Measurements from ENCODE around the gene POGLUT2. TPM values are rescaled to one million over a fixed set of nuclear protein-coding genes. Genes with fewer than 3 reads are reported as not detected.

Gene POGLUT2
- total RNA-seq, 2 experiments from 2014 or later: not detected

DNA sequence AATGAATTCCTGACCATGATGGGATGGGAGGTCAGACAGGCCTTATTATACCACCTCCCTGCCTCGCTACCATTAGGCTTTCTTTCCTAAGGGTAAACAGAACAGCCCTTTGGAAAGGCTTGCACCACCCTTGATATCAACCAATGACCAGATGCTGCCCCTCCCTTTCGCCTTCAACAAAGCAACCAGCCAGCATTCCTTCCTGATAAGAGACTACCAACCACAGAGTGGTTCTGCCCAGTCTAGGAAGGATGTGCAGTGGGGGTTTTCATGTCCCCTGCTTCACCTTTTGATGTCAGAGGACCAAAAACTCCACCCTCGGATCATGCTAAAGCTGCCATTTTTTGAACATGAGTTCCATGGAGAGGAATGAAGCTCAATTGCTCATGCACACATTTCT lies 46.9 kb downstream of the POGLUT2 start:
- no peak overlapping the region for H3K4me3 ChIP-seq (ENCODE audit: low read length)
- TF ChIP-seq, protein P1, sequence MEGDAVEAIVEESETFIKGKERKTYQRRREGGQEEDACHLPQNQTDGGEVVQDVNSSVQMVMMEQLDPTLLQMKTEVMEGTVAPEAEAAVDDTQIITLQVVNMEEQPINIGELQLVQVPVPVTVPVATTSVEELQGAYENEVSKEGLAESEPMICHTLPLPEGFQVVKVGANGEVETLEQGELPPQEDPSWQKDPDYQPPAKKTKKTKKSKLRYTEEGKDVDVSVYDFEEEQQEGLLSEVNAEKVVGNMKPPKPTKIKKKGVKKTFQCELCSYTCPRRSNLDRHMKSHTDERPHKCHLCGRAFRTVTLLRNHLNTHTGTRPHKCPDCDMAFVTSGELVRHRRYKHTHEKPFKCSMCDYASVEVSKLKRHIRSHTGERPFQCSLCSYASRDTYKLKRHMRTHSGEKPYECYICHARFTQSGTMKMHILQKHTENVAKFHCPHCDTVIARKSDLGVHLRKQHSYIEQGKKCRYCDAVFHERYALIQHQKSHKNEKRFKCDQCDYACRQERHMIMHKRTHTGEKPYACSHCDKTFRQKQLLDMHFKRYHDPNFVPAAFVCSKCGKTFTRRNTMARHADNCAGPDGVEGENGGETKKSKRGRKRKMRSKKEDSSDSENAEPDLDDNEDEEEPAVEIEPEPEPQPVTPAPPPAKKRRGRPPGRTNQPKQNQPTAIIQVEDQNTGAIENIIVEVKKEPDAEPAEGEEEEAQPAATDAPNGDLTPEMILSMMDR (IDR thresholded peaks at IDR 0.05): no peak
- Mint-ChIP-seq H3K27me3 (peaks cover 31% of the 10 kb centered on the region), H3K27ac (no peak overlapping the region), H3K4me1 (ENCODE audit: low read depth) (no peaks in the 10 kb centered on the region), H3K9me3 (no peaks in the 10 kb centered on the region), H3K36me3 (ENCODE audit: low read depth) (no peaks in the 10 kb centered on the region), H3K4me3 (no peak overlapping the region)
- ATAC-seq (ENCODE audit: poor library complexity): no peak
- POLR2A ChIA-PET: interaction anchor here (0.8 kb wide), 1 partner anchor 10 kb away, joined by 3 read pairs; no protein-coding TSS in a partner anchor
- H3K4me1 ChIP-seq (ENCODE audit: insufficient read depth, low read length): no peaks in the 10 kb centered on the region
- H3K9me3 ChIP-seq (ENCODE audit: control insufficient read depth in 1 of 2, insufficient read depth in 1 of 2, low read length in 2 of 2): no peaks in the 10 kb centered on the region
- H3K27ac ChIP-seq (ENCODE audit: low read depth in 1 of 2, low read length in 2 of 2): no peak overlapping the region
- no peak for DNase-seq
- CTCF ChIA-PET: no interaction called here
- no peaks in the 10 kb centered on the region for H3K27me3 ChIP-seq (ENCODE audit: control insufficient read depth in 1 of 2, insufficient read depth in 2 of 2, low read length in 2 of 2)
- H3K36me3 ChIP-seq (ENCODE audit: insufficient read depth, low read length): no peaks in the 10 kb centered on the region
- intact Hi-C loops (cut with DNase I, micrococcal nuclease): no loop called here

DNA sequence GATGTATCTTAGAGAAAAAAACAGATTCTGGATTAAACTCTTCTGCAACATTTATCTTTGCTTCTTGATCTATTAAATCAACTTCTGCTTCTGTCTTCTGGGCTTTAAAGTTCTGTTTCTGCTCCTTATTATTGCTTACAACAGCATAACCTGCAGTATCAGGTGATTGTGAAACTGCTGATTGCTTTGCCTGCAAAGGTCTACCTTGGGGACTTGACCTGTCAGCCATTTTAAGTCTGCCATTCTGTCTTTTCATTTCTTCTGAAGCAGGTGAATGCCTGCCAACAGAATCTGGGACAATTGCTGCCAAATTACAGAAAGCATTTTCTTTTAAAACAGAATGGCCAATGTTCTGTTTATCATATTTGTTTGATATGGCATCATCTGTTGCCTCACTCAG lies 56.3 kb downstream of the POGLUT2 start:
- H3K27me3 Mint-ChIP-seq: peaks cover 30% of the 10 kb centered on the region
- Histone ChIP-seq H3K4me3 (ENCODE audit: low read length) (no peak overlapping the region), H3K4me1 (ENCODE audit: insufficient read depth, low read length) (no peaks in the 10 kb centered on the region), H3K27ac (ENCODE audit: low read depth in 1 of 2, low read length in 2 of 2) (no peak overlapping the region), H3K9me3 (ENCODE audit: control insufficient read depth in 1 of 2, insufficient read depth in 1 of 2, low read length in 2 of 2) (peaks cover 0 to 3% of the 10 kb centered on the region in 2 experiments), H3K36me3 (ENCODE audit: insufficient read depth, low read length) (no peaks in the 10 kb centered on the region), H3K27me3 (ENCODE audit: control insufficient read depth in 1 of 2, insufficient read depth in 2 of 2, low read length in 2 of 2) (peaks cover 7 to 11% of the 10 kb centered on the region in 2 experiments)
- TF ChIP-seq, protein P1 (IDR thresholded peaks at IDR 0.05): no peak
- no peaks in the 10 kb centered on the region for H3K4me1 Mint-ChIP-seq (ENCODE audit: low read depth)
- ChIA-PET POLR2A (interaction anchor here (0.7 to 0.8 kb wide), 2 partner anchors 9 to 184 kb away, joined by 3 read pairs; no protein-coding TSS in a partner anchor), CTCF (no interaction called here)
- H3K9me3 Mint-ChIP-seq: peaks cover 5% of the 10 kb centered on the region
- H3K36me3 Mint-ChIP-seq (ENCODE audit: low read depth): no peaks in the 10 kb centered on the region
- H3K4me3 Mint-ChIP-seq: no peak overlapping the region
- intact Hi-C loops (cut with DNase I, micrococcal nuclease): no loop called here
- no peak for ATAC-seq (ENCODE audit: poor library complexity)
- no peak overlapping the region for H3K27ac Mint-ChIP-seq
- DNase-seq: no peak

DNA sequence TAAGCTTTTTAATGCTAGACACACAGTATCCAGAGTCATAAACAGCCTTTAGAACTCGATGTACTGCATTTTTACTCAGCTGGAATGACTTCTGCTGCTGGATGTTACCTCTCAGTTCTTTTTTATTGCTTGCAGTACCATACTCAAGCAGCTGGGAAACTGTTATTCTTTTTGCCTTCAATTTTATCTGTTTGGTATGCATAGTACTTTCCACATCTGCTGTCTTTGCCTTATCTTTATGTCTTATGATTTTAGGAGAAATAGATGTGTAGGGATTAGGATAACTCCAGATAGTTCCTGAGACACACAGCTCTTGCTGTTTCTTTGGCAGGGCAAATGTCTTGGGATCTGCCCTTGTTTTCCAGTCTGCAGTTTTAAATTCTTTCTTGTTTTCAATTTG lies 56.7 kb downstream of the POGLUT2 start:
- no peak for DNase-seq
- H3K9me3 ChIP-seq (ENCODE audit: control insufficient read depth in 1 of 2, insufficient read depth in 1 of 2, low read length in 2 of 2): peaks cover 0 to 3% of the 10 kb centered on the region in 2 experiments
- Mint-ChIP-seq H3K9me3 (peaks cover 5% of the 10 kb centered on the region), H3K27me3 (peaks cover 28% of the 10 kb centered on the region), H3K4me1 (ENCODE audit: low read depth) (no peaks in the 10 kb centered on the region), H3K36me3 (ENCODE audit: low read depth) (no peaks in the 10 kb centered on the region), H3K27ac (no peak overlapping the region), H3K4me3 (no peak overlapping the region)
- ChIA-PET CTCF (no interaction called here), POLR2A (interaction anchor here (0.7 to 0.8 kb wide), 2 partner anchors 9 to 184 kb away, joined by 3 read pairs; no protein-coding TSS in a partner anchor)
- no peak overlapping the region for H3K27ac ChIP-seq (ENCODE audit: low read depth in 1 of 2, low read length in 2 of 2)
- H3K36me3 ChIP-seq (ENCODE audit: insufficient read depth, low read length): no peaks in the 10 kb centered on the region
- peaks cover 7 to 11% of the 10 kb centered on the region in 2 experiments for H3K27me3 ChIP-seq (ENCODE audit: control insufficient read depth in 1 of 2, insufficient read depth in 2 of 2, low read length in 2 of 2)
- intact Hi-C loops (cut with DNase I, micrococcal nuclease): no loop called here
- TF ChIP-seq, protein P1 (IDR thresholded peaks at IDR 0.05): no peak
- no peak overlapping the region for H3K4me3 ChIP-seq (ENCODE audit: low read length)
- no peak for ATAC-seq (ENCODE audit: poor library complexity)
- no peaks in the 10 kb centered on the region for H3K4me1 ChIP-seq (ENCODE audit: insufficient read depth, low read length)

Other genes with a start within 250 kb of the POGLUT2 start
- 100 to 1,000 TPM; 146 to 147 TPM for gene TPP2, start 202.0 kb downstream of the POGLUT2 start, total RNA-seq
- not detected for gene METTL21C, start 103.9 kb downstream of the POGLUT2 start, total RNA-seq
- gene TEX30, start 25.2 kb downstream of the POGLUT2 start, total RNA-seq: 1 to 10 TPM; 4.6 to 6.3 TPM
- 1 to 10 TPM; 3.4 to 4.3 TPM for gene BIVM, start 143 bp upstream of the POGLUT2 start, total RNA-seq
- gene ERCC5, start 47.1 kb upstream of the POGLUT2 start, total RNA-seq: 100 to 1,000 TPM; 129 to 136 TPM